OCI-LY1 (cell line): ENCODE data around the gene UMODL1.
"Not testable (repeated sequence)": the region's sequence is repeated elsewhere in the genome, so short reads cannot be mapped to it uniquely, and the experiment has no call there.

Experiments used
- H2AFZ ChIP-seq: fragments of 200-600 bp; sonication (generic), shearing (Covaris generic); 2 replicates; pipeline ENCODE4 v1.6.0; 2014; ENCODE audit warnings: antibody characterized with exemption, mild to moderate bottlenecking, low read length
- H3F3A ChIP-seq: fragments of 200-600 bp; sonication (generic), shearing (Covaris generic); 2 replicates; pipeline ENCODE4 v1.6.0; 2014; ENCODE audit warnings: mild to moderate bottlenecking, antibody characterized with exemption, low read length, moderate library complexity; ENCODE audit not compliant: insufficient read depth
- H3K27ac ChIP-seq: fragments of 200-600 bp; sonication (generic); 2 replicates; pipeline ENCODE4 v1.5.1; 2014; ENCODE audit warnings: low read length, mixed run types, mild to moderate bottlenecking, low read depth; ENCODE audit not compliant: poor library complexity, severe bottlenecking
- H3K27me3 ChIP-seq: fragments of 200-600 bp; sonication (generic); 2 replicates; pipeline ENCODE4 v1.6.0; 2014; ENCODE audit warnings: antibody characterized with exemption, mild to moderate bottlenecking, low read length, moderate library complexity; ENCODE audit not compliant: insufficient read depth
- H3K36me3 ChIP-seq: fragments of 200-600 bp; sonication (generic); 2 replicates; pipeline ENCODE4 v1.6.1; 2014; ENCODE audit warnings: mild to moderate bottlenecking, antibody characterized with exemption, low read length, moderate library complexity, mixed read lengths; ENCODE audit not compliant: insufficient read depth
- H3K4me1 ChIP-seq: fragments of 200-600 bp; sonication (generic); 2 replicates; pipeline ENCODE4 v1.5.1; 2014; ENCODE audit warnings: mild to moderate bottlenecking, low read length, moderate library complexity; ENCODE audit not compliant: insufficient read depth, severe bottlenecking
- H3K4me2 ChIP-seq: fragments of 200-600 bp; sonication (generic), shearing (Covaris generic); 2 replicates; pipeline ENCODE4 v1.6.1; 2014; ENCODE audit warnings: low read length
- H3K4me3 ChIP-seq: fragments of 200-600 bp; sonication (generic); 2 replicates; pipeline ENCODE4 v1.5.1; 2014; ENCODE audit warnings: low read length, low read depth, mild to moderate bottlenecking, mixed read lengths; ENCODE audit not compliant: poor library complexity, severe bottlenecking
- H3K79me2 ChIP-seq: fragments of 200-600 bp; shearing (Covaris generic); 2 replicates; pipeline ENCODE4 v1.6.1; 2016; ENCODE audit warnings: mixed run types, low read length, mixed read lengths; ENCODE audit not compliant: insufficient read depth
- H3K9ac ChIP-seq: fragments of 200-600 bp; sonication (generic), shearing (Covaris generic); 2 replicates; pipeline ENCODE4 v1.6.1; 2014; ENCODE audit warnings: mild to moderate bottlenecking, low read length, mixed read lengths
- H3K9me2 ChIP-seq: fragments of 200-600 bp; sonication (generic), shearing (Covaris generic); 2 replicates; pipeline ENCODE4 v1.6.1; 2014; ENCODE audit warnings: low read depth, mild to moderate bottlenecking, low read length, mixed read lengths
- H3K9me3 ChIP-seq: fragments of 200-600 bp; shearing (Covaris generic); 2 replicates; pipeline ENCODE4 v1.6.1; 2014; ENCODE audit warnings: low read length, mixed read lengths
- H4K20me1 ChIP-seq: fragments of 200-600 bp; sonication (generic), shearing (Covaris generic); 2 replicates; pipeline ENCODE4 v1.6.0; 2016; ENCODE audit warnings: mild to moderate bottlenecking, low read length; ENCODE audit not compliant: insufficient read depth
- EZH2 ChIP-seq: fragments of 200-600 bp; sonication (generic), shearing (Covaris generic); IDR thresholded peaks from 2 replicates; pipeline ENCODE4 v1.8.0; 2017; ENCODE audit warnings: borderline replicate concordance, mixed run types, mild to moderate bottlenecking, antibody characterized with exemption, low read length, moderate library complexity, mixed read lengths
- TF ChIP-seq, protein P1 (sequence below): fragments of 200-600 bp; sonication (generic), shearing (Covaris generic); IDR thresholded peaks from 2 replicates; pipeline ENCODE4 v1.5.1; 2017; ENCODE audit warnings: mild to moderate bottlenecking, antibody characterized with exemption, low read length, moderate library complexity, mixed read lengths

The UMODL1 gene

DNA sequence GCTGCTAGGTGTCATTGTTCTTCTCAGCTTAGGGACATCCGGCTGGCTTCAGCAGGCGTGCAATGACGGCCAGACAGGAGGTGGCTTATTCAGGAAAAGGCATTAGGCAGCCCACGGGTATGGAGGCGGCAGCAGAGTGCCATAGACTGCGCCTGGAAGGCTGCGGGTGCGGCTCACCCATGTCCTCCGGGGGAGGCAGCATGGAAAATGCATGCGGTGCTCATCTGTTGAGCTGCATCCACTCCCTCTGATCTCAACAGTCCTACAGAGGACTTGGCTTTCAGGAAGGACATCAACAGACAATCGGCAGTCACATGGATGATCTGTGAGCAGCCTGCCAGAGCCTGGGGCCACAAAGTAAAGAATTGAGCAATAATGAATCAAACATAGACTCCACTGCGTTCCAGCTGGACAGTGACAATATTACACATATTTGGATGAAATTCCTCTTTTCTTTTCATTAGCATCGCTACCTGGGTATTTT, 42.9 kb downstream of the UMODL1 start:
- Histone ChIP-seq H3K9me2 (no peaks in the 10 kb centered on the region), H4K20me1 (no peaks in the 10 kb centered on the region), H3K9me3 (no peaks in the 10 kb centered on the region), H3K27me3 (peaks cover 14% of the 10 kb centered on the region; the same call in 1 of the 2 replicates), H2AFZ (no peak overlapping the region), H3K4me1 (peaks cover 28% of the 10 kb centered on the region), H3K4me3 (no peak overlapping the region), H3K36me3 (no peaks in the 10 kb centered on the region), H3K4me2 (no peak overlapping the region), H3K27ac (no peak overlapping the region), H3F3A (no peaks in the 10 kb centered on the region), H3K9ac (no peak overlapping the region), H3K79me2 (no peaks in the 10 kb centered on the region)
- TF ChIP-seq EZH2: no peak
- TF ChIP-seq, protein P1, sequence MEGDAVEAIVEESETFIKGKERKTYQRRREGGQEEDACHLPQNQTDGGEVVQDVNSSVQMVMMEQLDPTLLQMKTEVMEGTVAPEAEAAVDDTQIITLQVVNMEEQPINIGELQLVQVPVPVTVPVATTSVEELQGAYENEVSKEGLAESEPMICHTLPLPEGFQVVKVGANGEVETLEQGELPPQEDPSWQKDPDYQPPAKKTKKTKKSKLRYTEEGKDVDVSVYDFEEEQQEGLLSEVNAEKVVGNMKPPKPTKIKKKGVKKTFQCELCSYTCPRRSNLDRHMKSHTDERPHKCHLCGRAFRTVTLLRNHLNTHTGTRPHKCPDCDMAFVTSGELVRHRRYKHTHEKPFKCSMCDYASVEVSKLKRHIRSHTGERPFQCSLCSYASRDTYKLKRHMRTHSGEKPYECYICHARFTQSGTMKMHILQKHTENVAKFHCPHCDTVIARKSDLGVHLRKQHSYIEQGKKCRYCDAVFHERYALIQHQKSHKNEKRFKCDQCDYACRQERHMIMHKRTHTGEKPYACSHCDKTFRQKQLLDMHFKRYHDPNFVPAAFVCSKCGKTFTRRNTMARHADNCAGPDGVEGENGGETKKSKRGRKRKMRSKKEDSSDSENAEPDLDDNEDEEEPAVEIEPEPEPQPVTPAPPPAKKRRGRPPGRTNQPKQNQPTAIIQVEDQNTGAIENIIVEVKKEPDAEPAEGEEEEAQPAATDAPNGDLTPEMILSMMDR: peak; percentile 15; the same call in 1 of the 2 replicates

DNA sequence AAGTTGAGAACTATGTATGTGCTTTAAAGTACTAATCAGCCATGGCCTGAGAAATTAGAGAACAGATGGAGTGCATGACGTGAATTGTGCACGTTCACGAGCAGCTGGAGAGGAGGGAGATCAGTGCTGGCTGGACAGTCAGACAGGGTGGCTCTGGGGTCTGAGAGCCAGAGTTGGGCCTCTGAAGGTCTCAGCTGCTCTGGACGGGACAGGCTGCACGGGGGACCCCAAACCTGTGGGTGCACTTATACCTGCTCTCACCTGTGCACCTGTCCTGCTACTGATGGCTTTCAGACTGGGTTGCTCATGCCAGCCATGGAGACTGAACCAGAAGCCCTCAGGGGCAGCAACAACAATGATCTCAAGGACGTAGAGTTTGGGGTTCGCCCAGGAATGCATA, 43.5 kb downstream of the UMODL1 start:
- H3K4me3 ChIP-seq: no peak overlapping the region
- no peak for TF ChIP-seq EZH2
- TF ChIP-seq, protein P1: no peak
- peaks cover 35% of the 10 kb centered on the region for H3K4me1 ChIP-seq
- no peaks in the 10 kb centered on the region for H3F3A ChIP-seq
- no peak overlapping the region for H3K4me2 ChIP-seq
- no peak overlapping the region for H2AFZ ChIP-seq
- H3K9ac ChIP-seq: no peak overlapping the region
- peaks cover 14% of the 10 kb centered on the region; the same call in 1 of the 2 replicates for H3K27me3 ChIP-seq
- H3K9me3 ChIP-seq: no peaks in the 10 kb centered on the region
- H4K20me1 ChIP-seq: no peaks in the 10 kb centered on the region
- no peak overlapping the region for H3K27ac ChIP-seq
- no peaks in the 10 kb centered on the region for H3K36me3 ChIP-seq
- no peaks in the 10 kb centered on the region for H3K9me2 ChIP-seq
- no peaks in the 10 kb centered on the region for H3K79me2 ChIP-seq

DNA sequence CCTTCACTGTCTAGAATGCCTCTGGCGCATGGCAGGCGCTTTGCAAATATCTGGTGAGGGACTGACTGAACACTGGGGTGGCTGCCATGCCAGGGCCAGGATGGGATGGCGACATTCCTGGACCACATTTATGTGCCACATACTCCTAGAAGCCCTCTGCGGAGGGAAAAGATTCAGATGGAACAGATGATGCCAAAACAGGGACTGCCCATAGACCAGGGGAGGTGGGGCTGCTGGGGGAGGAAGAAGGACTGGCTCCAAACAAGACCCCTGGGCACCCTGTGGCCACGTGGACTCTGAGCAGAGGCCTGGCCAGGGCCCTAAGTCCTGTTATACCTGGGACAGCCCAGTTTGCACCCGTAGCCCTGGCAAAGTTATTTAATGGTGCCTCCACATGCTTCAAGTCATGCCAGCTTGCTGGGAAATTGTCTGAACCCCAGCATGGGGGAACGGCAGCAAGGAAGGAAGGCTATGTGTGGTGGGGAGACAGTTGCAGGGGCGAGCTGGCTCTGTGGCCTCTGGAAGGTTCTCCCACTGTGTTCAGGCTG, 44.1 kb downstream of the UMODL1 start:
- Histone ChIP-seq H3K4me1 (peaks cover 40% of the 10 kb centered on the region), H3K36me3 (no peaks in the 10 kb centered on the region), H4K20me1 (no peaks in the 10 kb centered on the region), H3K4me2 (no peak overlapping the region), H3K27me3 (peaks cover 14% of the 10 kb centered on the region; the same call in 1 of the 2 replicates), H3K9me2 (no peaks in the 10 kb centered on the region), H3K9me3 (no peaks in the 10 kb centered on the region), H3K4me3 (no peak overlapping the region), H3K9ac (no peak overlapping the region), H3K79me2 (no peaks in the 10 kb centered on the region), H3K27ac (no peak overlapping the region), H3F3A (no peaks in the 10 kb centered on the region), H2AFZ (no peak overlapping the region)
- TF ChIP-seq, protein P1: no peak
- no peak for TF ChIP-seq EZH2

DNA sequence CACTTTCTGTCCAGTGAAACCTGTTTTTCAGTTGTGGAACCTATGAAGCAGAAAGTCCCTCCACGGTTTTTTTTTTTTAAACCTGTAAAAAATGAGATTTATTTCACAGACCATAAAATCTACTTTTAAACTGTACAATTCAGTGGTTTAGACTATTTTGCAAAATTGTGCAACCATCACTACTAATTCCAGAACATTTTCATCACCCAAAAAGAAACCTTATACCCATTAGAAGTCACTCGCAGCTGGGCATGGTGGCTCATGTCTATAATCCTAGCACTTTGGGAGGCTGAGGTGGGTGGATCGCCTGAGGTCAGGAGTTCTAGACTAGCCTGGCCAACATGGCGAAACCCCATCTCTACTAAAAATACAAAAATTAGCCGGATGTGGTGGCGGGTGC, 45.4 kb downstream of the UMODL1 start:
- H3F3A ChIP-seq, H3K4me2 ChIP-seq, H3K4me3 ChIP-seq, H4K20me1 ChIP-seq, H3K79me2 ChIP-seq, H3K9me3 ChIP-seq, H3K9me2 ChIP-seq, H3K27ac ChIP-seq, H3K36me3 ChIP-seq, H3K9ac ChIP-seq, H2AFZ ChIP-seq: not testable (repeated sequence)
- Histone ChIP-seq H3K27me3 (peaks cover 14% of the 10 kb centered on the region; the same call in 1 of the 2 replicates), H3K4me1 (peaks cover 54% of the 10 kb centered on the region)
